HG03558 (cell line): ENCODE data around the gene NEUROG2.
"Not testable (repeated sequence)": the region's sequence is repeated elsewhere in the genome, so short reads cannot be mapped to it uniquely, and the experiment has no call there.

Experiments
- ATAC-seq: cut with Tn5 transposase; IDR thresholded peaks from one replicate; pipeline ENCODE4 v1.9.1; 2021; ENCODE audit warnings: moderate number of reproducible peaks; ENCODE audit not compliant: unreplicated experiment; ENCODE audit errors: extremely low read depth

The NEUROG2 gene

DNA sequence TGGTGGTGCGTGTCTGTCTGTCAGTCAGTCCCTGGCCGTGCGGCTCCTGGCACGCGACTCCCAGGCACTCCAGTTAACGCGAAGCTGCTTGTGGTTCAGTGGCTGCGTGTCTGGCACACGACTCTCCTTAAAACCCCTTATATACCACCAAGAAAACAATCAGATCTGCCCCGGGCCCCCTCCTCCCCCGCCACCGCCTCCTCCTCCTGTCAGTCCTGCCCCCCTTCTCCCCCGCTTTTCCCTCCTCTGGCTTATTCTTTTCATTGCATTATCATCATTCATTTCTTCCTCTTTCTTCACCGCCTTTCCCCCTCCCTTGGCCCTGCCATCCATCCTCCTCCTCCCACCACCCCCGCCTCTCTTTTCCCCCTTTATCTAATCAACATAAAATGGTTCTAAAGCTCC is at the start of gene NEUROG2:
NEUROG2 (minus strand) TSS at position 115 of the 405 bp plus-strand sequence. CDS start 705 bp downstream, outside the sequence.
- ATAC-seq = no peak

DNA sequence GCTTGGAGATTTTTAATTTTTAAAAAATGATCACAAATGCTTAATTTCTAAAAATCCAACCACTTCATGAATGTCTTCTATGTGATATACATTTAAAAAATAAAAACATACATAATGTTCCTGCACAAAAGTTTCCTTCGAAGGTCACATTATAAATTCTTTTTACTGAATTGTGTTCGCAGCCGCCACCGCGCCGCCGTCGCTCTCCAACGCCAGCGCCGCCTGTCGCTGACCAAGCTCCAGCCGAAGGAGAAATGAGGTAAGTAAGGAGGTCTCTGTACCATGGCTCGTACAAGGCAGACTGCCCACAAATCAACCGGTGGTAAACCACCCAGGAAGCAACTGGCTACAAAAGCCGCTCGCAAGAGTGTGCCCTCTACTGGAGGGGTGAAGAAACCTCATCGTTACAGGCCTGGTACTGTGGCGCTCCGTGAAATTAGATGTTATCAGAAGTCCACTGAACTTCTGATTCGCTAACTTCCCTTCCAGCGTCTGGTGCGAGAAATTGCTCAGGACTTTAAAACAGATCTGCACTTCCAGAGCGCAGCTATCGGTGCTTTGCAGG is 48.8 kb upstream of the NEUROG2 start:
- ATAC-seq = no peak

DNA sequence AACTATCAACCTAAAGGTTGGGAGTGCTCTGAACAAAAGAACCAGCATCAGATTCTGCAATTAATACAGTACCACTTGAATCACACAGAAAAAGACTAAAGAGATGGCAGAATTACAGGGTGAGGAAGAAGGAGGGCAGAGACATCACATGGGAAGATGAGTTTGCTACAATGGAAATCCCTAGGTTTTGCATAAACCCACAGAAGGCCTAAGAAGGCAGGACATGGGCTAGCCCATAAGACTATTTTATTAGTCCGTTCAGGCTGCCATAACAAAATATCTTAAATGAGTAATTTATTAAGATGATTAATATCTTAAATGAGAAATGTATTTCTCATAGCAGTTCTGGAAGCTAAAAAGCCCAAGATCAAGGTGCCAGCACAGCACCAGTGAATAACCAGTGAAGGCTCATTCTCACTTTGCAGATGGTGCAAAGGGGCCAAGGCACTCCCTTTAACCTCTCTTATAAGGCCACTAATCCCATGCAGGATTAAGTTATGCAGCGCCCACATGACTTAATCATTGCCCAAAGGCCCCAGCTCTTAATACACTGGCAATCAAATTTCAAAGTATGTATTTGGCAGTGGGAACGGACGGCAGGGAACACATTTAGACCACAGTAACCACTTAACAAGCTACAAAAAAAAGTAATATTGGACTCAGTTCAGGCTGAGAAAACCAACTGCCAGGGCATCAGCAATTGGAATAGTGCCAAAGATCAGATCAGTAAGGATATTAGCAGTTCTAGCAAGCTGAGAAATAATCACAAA is 47.6 kb upstream of the NEUROG2 start:
- ATAC-seq = no peak

DNA sequence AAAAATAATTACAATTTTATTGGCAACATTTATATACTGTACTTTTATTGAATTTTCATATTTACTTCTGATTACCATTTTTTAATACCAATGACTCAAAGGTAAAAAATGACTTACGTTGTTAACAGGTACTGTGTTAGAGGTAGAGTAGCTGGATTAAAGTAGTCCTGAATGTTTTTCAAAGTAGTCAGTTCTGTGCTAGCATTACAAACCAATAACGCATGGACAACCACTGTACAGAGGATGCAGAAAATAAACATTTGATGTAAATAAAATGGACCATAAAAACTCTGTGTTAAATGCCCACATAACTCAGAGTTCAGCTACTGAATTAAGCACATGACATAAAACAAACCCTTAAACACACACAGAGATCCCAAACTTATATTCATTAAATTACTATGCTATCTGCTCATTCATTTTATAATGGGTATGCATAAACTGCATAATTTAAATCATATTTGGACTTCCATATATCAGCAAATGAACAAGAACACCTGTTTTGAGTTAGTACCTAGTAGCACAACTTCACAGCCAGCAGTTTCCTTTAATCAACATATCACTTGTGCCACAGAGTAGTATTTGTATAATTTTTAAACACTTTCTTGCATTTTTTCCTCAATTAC is 46.4 kb upstream of the NEUROG2 start:
- no peak for ATAC-seq

DNA sequence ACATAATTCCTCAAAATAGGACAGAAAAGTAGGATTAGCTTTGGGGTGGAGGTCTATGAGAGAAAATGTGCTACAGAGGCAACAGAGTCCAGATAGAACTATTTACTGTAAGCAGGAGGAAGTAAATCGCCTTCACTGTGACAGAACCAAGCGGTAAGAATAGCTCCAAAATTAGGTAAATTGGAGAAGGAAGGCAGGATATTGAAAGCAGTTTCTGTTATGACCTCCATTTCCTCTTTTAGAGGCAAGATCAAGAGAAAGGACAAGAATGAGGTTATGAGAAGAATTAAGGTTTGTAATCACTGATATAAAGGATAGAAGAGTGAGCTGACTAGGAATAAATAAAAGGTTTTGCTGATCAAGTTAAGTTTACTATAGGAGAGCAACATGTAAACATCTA is 44.1 kb upstream of the NEUROG2 start:
- ATAC-seq = no peak

DNA sequence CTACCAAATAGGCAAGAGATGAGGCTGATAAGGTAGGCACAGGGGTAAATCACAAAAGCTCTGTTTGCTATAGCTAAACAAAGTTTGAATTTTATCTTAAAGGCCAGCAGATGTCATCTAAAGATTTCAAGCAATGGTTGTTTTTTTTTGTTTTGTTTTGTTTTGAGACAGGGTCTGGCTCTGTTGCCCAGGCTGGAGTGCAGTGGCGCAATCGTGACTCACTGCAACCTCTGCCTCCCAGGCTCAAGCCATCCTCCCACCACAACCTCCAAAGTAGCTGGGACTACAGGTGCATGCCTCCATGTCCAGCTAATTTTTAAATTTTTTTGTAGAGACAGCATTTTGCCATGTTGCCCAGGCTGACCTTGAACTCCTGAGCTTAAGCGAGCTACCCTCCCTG is 43.1 kb upstream of the NEUROG2 start:
- ATAC-seq = no peak

DNA sequence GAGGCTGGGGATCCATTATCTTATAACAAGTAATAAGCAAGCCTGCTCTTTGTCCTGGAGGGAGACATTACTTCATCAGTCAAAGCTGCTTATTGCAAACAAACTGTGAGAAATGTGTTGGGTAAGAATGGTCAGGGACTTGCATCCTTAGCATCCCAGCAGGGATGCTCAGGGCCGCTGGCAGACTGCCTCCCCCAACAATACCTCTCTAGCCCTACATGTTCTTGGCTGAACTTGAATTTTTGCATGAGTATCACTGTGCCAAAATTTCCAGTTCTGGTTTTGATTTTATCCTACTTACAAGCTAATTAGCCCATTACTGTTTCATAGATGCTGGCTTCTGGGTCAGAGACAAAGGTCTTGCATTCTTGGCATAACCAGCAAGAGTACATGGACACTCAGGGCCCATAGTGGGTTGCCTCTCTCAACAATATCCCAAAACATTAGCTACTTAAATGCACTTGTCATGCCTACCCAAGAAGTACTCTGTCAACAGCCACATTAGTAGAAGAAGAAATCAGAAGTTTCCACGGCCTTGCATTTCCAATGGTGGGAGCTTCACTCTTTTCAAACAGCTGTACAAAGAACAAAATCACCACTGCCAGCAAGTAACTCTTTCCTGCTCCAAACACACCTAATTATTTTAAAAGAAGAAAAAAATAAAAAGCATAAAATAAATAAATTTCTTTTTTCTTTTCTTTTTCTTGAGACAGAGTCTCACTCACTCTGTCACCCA is 41.9 kb upstream of the NEUROG2 start:
- no peak for ATAC-seq

DNA sequence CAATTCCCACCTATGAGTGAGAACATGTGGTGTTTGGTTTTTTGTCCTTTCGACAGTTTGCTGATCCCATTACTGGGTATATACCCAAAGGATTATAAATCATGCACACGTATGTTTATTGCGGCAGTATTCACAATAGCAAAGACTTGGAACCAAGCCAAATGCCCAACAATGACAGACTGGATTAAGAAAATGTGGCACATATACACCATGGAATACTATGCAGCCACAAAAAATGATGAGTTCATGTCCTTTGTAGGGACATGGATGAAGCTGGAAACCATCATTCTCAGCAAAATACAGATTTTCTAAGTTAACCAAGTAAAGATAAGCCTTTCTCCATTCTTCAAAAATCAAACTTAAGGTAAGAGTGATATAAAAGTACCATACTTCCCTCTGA is 38.3 kb upstream of the NEUROG2 start:
- ATAC-seq = not testable (repeated sequence)

DNA sequence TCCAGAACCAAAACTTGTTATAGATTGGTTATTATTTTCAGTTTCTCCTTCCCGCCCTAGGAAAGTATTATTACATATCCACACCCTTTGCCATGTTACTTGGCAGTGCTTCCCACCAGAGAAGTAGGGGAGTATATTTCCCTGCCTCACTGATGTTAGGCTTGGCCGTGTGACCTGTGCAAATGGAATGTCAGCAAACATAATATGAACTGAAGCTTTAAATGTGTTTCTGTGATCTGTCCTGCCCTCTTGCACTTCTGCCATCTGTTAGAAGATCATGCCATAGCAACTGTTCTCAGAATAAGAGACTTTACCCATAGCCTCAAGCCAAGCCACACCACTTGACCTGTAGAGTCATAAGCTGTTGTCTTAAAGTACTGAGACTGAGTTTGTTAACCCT is 36.7 kb upstream of the NEUROG2 start:
- ATAC-seq = no peak

DNA sequence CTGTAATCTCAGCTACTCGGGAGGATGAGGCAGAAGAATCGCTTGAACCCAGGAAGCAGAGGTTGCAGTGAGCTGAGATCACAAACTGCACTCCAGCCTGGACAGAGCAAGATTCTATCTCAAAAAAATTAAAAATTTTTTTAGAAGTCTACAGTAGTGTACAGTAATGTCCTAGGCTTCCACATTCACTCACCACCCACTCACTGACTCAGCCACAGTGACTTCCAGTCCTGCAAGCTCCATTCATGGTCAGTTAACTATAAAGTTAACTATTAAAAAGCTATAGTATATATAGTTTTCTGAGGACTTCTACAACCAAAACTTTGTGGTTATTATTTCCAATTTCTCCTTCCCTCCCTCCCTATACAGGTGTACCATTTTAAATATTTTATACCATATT is 34.7 kb upstream of the NEUROG2 start:
- ATAC-seq = no peak

DNA sequence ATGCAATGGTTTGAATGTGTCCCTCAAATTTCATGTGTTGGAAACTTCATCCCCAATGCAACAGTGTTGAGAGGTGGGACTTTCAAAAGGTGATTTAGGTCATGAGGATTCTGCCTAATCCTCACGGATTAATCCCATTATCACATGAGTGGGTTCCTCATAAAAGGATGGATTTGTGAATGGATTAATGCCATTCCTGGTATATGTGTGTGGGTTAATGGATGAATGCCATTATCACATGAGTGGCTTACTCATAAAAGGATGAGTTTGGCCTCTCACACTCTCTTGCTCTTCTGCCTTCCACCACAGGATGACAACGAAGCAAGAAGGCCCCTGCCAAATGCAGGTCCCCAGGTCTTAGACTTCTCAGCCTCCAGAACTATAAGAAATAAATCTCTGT is 30.5 kb upstream of the NEUROG2 start:
- ATAC-seq = no peak

DNA sequence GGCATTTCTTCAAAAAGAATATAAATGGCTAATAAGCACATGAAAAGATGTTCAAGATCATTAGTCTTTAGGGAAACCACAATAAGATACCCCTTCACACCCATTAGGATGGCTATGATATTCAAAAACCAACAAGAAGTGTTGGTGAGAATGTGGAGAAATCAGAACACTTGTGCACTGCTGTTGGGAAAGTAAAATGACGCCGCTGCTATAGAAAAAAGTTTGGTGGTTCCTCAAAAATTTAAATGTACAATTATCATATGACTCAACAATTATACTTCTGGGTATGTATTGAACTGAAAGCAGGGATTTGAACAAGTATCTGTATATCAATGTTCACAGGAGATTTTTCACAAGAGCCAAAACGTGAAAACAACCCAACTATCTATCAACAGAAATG is 29.4 kb upstream of the NEUROG2 start:
- no peak for ATAC-seq

DNA sequence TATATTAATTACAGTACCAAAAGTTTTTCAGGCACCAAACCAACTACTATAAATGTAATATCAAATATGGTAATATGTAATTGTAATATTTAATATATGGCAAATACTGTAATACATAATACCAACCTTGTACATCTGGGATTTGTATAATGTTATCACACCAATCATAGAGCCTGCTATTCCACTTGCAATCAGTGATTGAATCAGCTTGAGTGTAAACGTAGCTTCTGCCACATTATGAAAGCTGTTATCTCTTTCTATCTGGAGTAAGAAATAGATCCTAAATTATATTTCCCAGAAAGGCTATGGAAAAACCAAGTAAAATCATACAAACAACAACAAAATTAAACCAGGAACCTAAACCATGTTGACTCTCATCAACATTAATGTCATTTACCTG is 24.7 kb upstream of the NEUROG2 start:
- ATAC-seq = no peak

DNA sequence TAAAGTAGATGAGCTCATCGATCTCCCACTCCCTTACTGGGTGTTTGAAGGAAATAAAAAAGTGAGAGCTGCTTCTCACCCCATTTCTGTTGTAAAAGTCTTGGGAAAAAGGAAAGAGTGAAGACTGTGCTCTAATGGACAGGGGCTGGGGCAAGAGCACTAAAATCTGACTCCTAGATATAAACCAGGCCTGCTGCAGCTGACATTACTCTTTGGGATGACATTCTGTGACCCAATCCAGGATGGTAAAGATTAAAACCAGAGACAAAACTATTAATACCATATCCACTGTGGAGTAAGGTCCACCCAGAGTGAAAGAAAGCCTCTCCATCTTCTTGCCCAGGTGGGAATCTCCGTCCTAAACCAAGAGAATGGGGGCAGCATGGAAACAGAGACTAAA is 20.1 kb upstream of the NEUROG2 start:
- no peak for ATAC-seq

DNA sequence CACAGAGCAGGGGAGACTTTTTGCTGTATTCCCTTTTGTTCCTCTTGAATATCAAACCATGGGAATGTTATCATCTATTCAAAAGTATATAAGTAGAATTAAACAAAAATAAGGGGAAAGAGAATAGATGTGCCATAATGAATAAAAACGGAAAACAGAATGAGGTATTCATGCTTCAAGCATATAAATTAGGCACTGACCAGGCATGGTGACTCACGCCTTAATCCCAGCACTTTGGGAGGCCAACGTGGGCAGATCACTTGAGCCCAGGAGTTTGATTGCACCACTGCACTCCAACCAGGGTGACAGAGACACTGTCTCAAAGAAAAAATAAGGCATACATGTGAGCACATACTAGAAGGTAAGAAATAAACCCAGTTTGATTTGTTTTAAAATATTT is 16.3 kb upstream of the NEUROG2 start:
- no peak for ATAC-seq

DNA sequence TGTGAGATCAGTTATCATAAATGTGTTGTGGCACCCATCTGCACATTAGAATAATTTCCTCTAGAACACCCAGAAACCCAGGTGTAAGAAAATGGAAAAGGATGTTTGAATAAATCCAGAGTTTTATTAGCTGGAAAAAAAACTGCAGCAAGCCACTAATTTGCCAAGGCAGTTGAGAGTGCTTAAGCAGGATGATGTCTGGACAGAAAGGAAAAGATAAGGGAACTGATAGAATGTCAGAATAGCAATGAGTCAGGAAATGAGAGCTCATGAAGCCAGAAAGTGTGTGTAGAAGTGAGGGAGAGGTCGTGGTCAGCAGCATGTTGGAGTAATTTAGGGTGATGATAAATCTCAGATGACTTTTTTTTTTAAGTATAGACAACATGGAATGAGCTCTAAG is 15.2 kb upstream of the NEUROG2 start:
- ATAC-seq = no peak

DNA sequence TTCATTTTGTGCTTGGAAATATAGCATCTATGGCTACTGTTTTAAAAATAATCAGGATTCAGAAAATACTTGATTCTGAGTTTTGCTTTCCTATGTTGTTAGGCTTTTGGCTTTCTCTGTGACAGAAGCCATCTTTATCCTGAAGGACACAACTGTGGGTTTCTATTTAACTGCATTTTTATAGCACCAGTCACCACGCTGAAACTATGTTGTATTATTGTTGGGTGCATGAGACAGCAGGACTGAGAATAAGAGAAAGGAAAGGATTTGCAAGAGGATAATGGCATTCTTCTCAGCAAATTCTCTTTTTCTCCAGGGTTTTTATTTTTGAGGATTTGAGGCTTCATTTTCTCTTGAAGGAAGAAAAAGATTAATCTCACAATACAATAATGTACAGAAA is 10.1 kb upstream of the NEUROG2 start:
- ATAC-seq = no peak

DNA sequence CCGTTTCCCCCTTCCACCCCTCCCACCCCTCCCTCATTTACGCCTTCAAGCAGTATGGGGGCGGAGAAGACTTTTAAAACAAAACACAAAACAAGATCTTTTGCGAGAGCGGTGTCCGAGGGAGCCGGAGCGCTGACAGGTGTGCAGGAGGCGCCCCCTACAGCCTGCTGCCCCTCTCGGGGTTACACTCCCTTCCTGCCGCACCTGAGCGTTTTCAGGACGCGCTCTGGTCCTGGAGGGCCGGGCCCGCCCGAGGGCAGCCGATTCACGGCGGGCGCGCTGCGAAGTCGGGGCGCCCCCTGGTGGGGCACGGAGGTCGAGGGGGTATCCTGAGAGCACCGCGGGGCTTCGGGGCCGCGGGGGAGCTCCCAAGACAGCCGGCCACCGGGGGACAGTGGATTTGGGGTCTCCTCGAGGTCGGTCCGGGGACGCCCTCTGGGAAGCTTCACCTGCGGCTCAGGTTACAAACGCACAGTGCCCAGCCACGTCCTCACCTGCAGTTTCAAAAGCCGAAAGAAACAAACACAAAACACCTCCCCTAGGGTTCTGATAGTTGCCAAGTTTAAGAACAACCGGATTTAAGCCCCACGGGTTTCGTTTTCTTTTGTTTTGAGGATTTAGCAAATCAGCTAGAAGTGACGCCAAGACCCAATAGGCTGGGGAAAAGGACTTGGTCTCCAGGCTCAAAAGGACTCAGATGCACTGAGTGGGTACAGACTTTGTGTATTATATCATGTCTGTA is 8.0 kb upstream of the NEUROG2 start:
- peak; percentile 69 for ATAC-seq

DNA sequence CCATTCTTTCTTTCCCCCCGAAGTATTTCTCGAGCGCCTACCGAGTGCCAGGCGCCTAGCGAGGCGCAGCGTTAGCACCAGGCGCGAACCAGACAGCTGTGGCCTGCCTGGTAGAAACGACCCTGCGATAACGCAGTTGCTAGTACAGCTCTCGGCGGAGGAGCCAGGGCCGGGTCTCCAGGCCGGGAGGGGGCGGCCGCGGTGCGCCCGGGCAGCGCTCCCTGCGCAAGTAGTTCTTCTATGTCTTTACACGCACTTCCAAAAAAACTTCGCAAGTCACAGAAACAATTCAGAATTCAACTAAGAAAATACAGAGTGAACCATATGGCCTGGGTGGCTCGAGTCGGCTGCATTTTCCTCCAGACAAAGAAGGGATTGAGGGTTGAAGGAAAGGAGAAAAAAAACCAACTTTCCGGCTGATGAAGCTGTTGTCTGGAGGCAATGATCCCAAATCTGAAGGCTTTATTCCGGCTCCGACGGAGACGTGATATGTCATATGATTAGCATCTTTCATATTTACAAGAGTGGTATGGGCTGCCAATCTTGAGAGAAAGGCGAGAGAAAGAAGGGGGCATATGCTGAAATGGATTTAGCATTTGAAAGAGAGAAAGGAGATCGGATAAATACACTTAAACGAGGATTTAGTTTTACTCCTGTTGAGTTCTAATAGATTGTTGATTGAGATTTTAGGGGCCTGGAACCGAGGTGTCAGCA is 7.2 kb upstream of the NEUROG2 start:
- peak; percentile 35 for ATAC-seq

DNA sequence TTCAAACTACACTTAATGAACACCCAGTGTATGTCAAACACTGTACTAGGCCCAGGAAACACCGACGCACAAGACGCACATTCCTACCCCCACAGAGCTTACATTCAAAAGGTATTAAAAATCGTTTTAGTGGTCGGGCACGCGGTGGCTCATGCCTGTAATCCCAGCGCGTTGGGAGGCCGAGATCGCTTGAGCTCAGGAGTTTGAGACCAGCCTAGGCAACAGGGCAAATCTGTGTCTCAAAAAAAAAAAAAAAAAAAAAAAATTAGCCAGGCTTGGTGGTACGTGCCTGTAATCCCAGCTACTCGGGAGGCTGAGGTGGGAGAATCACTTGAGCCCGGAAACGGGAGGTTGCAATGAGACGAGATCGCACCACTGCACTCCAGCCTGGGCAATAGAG is 6.5 kb upstream of the NEUROG2 start:
- ATAC-seq = not testable (repeated sequence)
